Measurements from ENCODE around the gene HIP1R. TPM values are rescaled to one million over a fixed set of nuclear protein-coding genes. Genes with fewer than 3 reads are reported as not detected.

HIP1R gene
- total and polyA plus RNA-seq, 2 of the 13 experiments (the other 11 are each of a cell fraction or from before 2014, with no cell fraction given): 18.4 to 25.5 TPM

DNA sequence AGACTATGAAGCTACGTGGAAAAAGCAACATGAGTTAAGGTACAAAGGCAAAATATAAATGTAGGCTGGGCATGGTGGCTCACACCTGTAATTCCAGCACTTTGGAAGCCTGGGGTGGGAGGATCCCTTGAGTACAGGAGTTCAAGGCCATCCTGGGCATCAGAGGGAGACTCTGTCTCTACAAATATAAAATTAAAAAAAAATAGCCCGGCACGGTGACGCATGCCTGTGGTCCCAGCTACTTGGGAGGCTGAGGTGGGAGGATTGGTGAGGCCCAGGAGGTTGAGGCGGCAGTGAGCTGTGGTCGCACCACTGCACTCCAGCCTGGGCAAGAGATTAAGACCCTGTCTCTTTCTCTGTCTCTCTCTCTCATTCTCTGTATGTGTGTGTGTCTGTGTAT lies 64.6 kb downstream of the HIP1R start (continued):
- TF ChIP-seq, protein P1, sequence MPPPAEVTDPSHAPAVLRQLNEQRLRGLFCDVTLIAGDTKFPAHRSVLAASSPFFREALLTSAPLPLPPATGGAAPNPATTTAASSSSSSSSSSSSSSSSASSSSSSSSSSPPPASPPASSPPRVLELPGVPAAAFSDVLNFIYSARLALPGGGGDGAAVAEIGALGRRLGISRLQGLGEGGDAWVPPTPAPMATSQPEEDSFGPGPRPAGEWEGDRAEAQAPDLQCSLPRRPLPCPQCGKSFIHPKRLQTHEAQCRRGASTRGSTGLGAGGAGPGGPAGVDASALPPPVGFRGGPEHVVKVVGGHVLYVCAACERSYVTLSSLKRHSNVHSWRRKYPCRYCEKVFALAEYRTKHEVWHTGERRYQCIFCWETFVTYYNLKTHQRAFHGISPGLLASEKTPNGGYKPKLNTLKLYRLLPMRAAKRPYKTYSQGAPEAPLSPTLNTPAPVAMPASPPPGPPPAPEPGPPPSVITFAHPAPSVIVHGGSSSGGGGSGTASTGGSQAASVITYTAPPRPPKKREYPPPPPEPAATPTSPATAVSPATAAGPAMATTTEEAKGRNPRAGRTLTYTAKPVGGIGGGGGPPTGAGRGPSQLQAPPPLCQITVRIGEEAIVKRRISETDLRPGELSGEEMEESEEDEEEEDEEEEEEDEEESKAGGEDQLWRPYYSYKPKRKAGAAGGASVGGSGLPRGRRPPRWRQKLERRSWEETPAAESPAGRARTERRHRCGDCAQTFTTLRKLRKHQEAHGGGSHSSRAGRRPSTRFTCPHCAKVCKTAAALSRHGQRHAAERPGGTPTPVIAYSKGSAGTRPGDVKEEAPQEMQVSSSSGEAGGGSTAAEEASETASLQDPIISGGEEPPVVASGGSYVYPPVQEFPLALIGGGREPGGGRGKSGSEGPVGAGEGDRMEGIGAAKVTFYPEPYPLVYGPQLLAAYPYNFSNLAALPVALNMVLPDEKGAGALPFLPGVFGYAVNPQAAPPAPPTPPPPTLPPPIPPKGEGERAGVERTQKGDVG (CRISPR knock-in tag; IDR thresholded peaks at IDR 0.05; ENCODE audit: borderline replicate concordance): no peak
- TF ChIP-seq SP5 (CRISPR knock-in tag; IDR thresholded peaks at IDR 0.05; ENCODE audit: borderline replicate concordance, low read depth) (peak; percentile 71), ZNF598 (CRISPR knock-in tag; IDR thresholded peaks at IDR 0.05; ENCODE audit: borderline replicate concordance) (no peak), ZNF746 (CRISPR knock-in tag; IDR thresholded peaks at IDR 0.05) (no peak), ZNF543 (CRISPR knock-in tag; IDR thresholded peaks at IDR 0.05) (no peak), MYC (CRISPR knock-in tag; IDR thresholded peaks at IDR 0.05; ENCODE audit: borderline replicate concordance) (no peak), ZNF883 (CRISPR knock-in tag; IDR thresholded peaks at IDR 0.05; ENCODE audit: not compliant biosample characterization) (no peak), TAF15 (IDR thresholded peaks at IDR 0.05; ENCODE audit: low read depth, low read length, poor library complexity, severe bottlenecking) (no peak)
- TF ChIP-seq, protein P2, sequence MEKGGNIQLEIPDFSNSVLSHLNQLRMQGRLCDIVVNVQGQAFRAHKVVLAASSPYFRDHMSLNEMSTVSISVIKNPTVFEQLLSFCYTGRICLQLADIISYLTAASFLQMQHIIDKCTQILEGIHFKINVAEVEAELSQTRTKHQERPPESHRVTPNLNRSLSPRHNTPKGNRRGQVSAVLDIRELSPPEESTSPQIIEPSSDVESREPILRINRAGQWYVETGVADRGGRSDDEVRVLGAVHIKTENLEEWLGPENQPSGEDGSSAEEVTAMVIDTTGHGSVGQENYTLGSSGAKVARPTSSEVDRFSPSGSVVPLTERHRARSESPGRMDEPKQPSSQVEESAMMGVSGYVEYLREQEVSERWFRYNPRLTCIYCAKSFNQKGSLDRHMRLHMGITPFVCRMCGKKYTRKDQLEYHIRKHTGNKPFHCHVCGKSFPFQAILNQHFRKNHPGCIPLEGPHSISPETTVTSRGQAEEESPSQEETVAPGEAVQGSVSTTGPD (CRISPR knock-in tag; IDR thresholded peaks at IDR 0.05): no peak
- TF ChIP-seq, protein P3, sequence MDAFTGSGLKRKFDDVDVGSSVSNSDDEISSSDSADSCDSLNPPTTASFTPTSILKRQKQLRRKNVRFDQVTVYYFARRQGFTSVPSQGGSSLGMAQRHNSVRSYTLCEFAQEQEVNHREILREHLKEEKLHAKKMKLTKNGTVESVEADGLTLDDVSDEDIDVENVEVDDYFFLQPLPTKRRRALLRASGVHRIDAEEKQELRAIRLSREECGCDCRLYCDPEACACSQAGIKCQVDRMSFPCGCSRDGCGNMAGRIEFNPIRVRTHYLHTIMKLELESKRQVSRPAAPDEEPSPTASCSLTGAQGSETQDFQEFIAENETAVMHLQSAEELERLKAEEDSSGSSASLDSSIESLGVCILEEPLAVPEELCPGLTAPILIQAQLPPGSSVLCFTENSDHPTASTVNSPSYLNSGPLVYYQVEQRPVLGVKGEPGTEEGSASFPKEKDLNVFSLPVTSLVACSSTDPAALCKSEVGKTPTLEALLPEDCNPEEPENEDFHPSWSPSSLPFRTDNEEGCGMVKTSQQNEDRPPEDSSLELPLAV (CRISPR knock-in tag; conservative IDR thresholded peaks at IDR 0.05; ENCODE audit: low read depth): no peak
- TF ChIP-seq, protein P4, sequence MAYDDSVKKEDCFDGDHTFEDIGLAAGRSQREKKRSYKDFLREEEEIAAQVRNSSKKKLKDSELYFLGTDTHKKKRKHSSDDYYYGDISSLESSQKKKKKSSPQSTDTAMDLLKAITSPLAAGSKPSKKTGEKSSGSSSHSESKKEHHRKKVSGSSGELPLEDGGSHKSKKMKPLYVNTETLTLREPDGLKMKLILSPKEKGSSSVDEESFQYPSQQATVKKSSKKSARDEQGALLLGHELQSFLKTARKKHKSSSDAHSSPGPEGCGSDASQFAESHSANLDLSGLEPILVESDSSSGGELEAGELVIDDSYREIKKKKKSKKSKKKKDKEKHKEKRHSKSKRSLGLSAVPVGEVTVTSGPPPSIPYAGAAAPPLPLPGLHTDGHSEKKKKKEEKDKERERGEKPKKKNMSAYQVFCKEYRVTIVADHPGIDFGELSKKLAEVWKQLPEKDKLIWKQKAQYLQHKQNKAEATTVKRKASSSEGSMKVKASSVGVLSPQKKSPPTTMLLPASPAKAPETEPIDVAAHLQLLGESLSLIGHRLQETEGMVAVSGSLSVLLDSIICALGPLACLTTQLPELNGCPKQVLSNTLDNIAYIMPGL (CRISPR knock-in tag; IDR thresholded peaks at IDR 0.05; ENCODE audit: borderline replicate concordance in 1 of 2, low read depth in 1 of 2): no peak
- TF ChIP-seq, protein P5, sequence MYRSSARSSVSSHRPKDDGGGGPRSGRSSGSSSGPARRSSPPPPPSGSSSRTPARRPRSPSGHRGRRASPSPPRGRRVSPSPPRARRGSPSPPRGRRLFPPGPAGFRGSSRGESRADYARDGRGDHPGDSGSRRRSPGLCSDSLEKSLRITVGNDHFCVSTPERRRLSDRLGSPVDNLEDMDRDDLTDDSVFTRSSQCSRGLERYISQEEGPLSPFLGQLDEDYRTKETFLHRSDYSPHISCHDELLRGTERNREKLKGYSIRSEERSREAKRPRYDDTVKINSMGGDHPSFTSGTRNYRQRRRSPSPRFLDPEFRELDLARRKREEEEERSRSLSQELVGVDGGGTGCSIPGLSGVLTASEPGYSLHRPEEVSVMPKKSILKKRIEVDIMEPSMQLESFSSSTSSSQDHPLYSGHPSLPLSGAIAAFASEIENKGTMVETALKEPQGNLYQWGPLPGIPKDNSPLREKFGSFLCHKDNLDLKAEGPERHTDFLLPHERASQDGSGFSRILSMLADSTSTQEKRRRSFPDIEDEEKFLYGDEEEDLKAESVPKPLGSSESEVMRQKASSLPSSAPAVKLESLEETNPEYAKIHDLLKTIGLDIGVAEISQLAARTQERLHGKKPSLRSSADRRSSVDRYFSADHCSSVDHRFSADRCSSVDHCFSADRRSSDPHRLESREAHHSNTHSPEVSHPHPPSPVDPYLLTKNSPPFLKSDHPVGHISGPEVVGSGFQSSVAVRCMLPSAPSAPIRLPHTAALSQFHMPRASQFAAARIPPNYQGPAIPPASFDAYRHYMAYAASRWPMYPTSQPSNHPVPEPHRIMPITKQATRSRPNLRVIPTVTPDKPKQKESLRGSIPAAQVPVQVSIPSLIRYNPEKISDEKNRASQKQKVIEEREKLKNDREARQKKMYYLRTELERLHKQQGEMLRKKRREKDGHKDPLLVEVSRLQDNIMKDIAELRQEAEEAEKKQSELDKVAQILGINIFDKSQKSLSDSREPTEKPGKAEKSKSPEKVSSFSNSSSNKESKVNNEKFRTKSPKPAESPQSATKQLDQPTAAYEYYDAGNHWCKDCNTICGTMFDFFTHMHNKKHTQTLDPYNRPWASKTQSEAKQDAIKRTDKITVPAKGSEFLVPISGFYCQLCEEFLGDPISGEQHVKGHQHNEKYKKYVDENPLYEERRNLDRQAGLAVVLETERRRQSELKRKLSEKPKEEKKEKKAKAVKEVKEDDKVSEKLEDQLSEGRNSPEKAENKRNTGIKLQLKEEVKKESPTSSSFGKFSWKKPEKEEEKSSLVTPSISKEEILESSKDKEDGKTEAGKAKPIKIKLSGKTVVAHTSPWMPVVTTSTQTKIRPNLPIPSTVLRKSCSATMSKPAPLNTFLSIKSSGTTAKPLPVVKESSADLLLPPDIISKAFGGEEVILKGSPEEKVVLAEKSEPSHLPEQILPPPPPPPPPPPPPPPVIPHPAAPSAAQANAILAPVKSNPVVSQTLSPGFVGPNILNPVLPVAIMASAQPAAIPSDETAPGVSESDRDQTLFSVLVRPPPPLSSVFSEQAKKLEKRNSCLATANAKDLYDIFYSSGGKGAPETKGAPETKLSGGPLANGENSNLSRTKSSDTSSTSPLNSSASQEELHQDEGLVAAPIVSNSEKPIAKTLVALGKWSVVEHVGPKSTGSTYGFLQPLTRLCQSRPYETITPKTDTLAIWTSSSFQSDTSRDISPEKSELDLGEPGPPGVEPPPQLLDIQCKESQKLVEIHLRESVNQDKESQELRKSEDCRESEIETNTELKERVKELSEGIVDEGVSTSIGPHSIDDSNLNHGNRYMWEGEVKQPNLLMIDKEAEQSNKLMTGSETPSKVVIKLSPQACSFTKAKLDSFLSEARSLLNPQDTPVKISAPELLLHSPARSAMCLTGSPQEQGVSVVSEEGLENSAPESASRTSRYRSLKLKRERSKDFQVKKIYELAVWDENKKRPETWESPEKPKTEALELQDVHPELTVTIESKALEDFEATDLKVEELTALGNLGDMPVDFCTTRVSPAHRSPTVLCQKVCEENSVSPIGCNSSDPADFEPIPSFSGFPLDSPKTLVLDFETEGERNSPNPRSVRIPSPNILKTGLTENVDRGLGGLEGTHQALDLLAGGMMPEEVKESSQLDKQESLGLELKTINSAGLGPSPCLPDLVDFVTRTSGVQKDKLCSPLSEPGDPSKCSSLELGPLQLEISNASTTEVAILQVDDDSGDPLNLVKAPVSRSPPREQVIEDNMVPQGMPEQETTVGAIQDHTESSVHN (CRISPR knock-in tag; IDR thresholded peaks at IDR 0.05): no peak

Measured in HepG2 (cell line).